GM21447 (cell line): ENCODE data around the gene NEO1.

Experiments used
- ATAC-seq: cut with Tn5 transposase; IDR thresholded peaks from one replicate; pipeline ENCODE4 v1.9.1; 2021; ENCODE audit not compliant: unreplicated experiment

NEO1 gene

GRCh38 chr15:73075160-73075859 is 23.0 kb downstream of the NEO1 start:
- ATAC-seq = no peak

GRCh38 chr15:73078291-73078690 is 26.0 kb downstream of the NEO1 start:
- ATAC-seq = no peak

DNA sequence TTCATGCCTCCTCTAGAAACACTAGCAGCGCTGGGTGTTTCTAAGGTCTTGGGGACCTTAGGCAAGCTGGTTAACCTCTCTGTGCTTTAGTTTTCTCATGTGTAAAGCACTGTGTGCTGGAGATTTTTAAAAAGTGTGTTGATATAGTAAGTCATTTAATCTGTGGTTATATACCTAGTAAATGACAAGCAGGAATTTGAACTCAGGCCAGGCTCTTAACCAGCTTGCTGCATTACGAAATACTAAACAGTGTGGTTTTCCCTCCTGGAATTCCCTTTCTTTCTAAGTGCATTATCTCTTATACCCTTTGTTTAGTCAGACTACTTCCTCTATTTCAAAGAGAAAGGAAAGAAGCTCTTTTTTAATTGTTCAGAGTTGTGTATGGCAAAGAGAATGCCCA is 26.5 kb downstream of the NEO1 start:
- no peak for ATAC-seq

DNA sequence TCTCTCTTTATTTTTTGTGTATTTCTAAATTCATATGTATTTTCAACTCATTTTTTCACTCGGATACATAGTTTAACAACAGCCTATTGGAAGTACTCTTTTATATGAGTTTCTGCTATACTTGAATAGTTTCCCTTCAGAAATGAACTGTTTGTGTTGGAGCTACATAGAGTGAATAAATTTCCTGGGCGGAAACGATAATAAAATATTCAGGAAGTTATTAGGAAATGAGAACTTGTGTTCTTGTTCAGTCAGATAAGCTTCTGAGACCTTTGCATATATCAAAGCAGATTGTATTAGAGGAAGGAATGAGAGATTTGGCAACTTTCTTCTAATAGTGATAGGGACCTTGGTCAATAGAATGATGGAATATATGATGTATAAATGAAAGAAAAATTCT is 27.3 kb downstream of the NEO1 start:
- ATAC-seq = no peak

- no peak for ATAC-seq
Measured at GRCh38 chr15:73081321-73081958, 29.2 kb downstream of the NEO1 start.

DNA sequence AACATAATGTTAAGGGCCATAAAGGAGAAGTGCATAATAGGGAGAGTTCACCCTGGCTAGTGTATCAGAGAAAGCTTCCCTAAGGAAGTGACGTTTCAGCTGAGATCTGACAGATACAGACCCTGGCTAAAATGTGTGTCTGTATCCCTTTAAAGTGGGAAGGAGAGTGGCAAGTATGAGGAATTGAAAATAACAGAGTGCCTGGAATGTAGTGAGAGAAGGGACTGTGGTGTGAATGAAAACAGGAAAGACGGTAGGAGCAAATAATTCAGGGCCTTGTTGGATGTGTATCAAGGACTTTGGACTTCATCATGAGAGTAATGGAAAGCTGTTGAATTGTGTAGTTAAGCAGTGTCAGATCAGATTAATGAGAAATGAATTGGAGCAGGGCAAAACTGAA is 30.5 kb downstream of the NEO1 start:
- ATAC-seq = no peak

- ATAC-seq = no peak
Measured at GRCh38 chr15:73087098-73087497, 34.8 kb downstream of the NEO1 start.

DNA sequence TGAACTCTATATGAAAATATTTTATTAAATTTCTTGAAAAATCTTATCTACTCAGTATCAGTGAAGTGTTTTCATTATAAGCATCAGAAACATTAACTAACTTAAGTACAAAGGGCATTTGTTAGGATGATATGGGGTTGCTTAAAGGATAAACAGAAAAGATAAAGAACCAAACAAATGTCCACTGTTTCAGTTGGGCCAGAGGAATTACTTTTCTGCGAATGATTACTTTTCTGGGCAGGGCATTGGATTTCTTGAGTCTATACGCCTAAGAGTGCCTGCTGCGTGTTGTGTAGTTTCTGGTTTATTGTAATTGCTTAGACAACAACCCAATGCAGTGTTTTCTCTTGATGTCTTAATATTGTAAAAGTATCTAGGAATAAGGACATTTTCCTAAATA is 52.8 kb downstream of the NEO1 start:
- no peak for ATAC-seq

DNA sequence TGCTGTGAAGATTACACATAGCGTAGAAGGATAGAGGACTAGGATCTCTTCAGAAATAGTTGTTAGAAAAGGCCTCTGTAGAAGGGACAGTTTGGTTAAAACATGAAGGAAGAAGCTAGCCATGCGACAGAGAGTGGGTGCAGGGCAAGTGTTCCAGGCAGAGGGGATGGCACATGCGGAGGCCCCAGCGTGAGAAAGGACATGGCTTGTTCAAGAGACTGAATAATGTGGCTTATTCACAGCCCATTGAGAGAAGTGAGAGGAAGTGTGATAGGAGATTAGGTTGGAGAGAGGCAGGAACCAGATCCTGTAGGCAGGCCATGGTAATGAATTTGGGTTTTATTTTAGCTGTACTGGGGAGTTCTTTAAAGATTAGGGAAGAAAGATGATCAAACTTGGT is 56.4 kb downstream of the NEO1 start:
- ATAC-seq = no peak

- ATAC-seq = no peak
Measured at GRCh38 chr15:73109765-73110164, 57.5 kb downstream of the NEO1 start.

DNA sequence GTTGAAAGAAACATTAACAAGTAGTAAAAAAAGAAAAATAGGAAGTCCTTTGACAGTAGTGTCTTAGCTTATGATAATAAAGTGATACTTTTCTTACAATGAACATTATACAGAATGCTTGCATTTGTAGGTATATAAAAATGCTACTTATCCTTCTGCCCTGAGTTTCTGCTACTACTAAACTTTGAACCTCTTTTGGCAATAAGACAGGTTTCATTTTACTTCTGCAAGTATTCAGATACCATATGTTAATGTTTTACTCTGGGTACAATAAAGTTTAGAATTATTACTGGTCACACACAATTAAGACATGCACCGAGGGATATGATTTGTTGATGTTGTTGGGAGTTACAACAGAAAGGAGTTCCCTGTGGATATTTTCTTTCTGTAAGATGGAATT is 57.9 kb downstream of the NEO1 start:
- no peak for ATAC-seq

GRCh38 chr15:73114064-73114463 is 61.8 kb downstream of the NEO1 start:
- no peak for ATAC-seq

- ATAC-seq = no peak
Measured at GRCh38 chr15:73116164-73116563, 63.9 kb downstream of the NEO1 start.

DNA sequence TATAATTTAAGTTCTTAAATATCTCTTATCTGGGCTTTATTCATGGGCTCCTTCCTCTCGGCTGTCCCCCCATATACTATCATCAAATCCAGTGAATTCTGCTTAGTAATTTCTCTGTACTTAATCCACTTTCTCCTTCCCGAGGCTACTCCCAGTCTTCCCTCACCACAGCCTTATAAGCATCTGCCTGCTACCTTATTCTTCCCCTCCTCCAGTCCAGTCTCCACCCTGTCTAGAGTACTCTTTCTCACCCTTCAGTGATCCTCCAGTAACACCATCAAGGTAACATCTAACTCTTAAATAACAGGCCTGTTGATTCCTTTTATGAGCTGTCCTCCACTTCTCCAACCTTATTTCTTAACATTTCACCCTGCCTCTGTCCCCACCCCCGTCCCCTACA is 65.8 kb downstream of the NEO1 start:
- ATAC-seq = no peak

- ATAC-seq = no peak
Measured at GRCh38 chr15:73119478-73119877, 67.2 kb downstream of the NEO1 start.

DNA sequence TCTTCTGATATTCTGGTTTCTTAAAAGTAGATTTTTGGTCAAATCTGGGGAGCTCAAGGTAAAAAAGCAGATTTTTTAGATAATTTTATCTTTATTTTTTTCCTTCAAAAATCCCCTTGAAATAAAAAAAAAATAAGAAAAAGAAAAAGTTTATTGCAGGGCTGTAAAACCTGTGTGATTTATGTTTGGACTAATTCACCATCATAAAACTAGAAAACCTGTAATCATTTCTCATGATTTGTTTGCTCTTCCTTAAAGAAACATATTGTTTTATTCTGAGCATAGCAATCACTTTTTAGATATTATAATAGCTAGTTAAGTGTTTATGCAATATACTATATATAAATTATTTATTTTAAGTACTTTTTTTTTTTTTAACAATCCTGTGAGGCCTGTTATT is 68.0 kb downstream of the NEO1 start:
- no peak for ATAC-seq

DNA sequence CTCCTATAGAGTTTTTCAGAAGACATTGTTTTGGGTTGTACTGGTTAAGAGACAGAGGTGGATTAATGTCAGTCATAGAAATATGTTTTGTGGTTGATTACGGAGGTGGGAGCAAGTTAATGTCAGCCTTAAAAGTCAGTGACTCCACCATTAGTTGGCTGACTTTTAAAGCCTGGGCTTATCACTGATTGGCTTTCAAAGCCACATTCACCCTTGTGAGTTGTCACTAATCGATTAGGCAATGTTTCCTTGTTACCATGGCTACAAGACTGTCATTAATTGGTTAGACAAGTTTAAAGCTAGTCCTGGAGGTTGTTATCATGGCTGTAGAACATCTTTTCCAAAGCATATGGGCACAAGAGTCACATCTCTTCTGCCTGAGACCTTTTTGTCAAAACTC is 73.0 kb downstream of the NEO1 start:
- ATAC-seq = no peak

- no peak for ATAC-seq
Measured at GRCh38 chr15:73127302-73127936, 75.2 kb downstream of the NEO1 start.

DNA sequence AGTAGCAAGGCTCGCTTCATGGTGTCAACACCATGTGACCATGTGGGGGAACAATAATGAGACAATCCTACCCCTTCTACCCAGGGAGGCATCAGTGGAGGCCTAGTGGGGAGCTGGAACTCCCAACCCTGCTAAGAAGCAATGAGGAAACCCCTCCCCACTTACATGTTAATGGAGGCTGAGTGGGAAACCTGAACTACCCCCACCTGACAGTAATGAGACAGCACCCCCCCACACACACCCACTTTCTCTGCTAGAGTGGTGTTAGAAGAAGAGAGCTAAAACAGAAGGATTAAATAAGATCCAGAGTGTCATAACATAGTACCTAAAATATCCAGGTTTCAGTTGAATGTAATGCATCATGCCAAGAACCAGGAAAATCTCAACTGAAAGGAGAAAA is 78.6 kb downstream of the NEO1 start:
- no peak for ATAC-seq

DNA sequence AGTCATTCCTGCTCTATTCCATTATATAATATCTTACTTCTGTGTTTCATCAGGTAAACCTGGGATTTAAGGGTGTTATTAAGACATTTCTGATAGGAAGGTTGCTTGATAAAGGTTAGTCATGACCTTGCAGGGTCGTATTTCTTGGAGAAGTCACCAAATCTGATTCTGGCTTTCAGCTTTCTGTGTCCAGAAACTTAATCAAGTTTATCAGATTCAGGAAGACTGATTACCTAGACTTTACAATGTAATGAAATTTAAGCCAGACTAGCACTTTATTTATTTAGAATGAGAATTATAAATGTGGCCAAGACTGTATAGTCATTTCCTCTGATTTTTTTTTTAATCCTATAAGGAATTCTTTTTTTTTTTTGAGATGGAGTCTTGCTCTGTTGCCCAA is 81.9 kb downstream of the NEO1 start:
- ATAC-seq = no peak

- no peak for ATAC-seq
Measured at GRCh38 chr15:73139041-73139743, 86.9 kb downstream of the NEO1 start.
